NT2/D1 (cell line): Measurements from ENCODE around the gene MED1.

Experiments used
- DNase-seq: peaks from one replicate; pipeline ENCODE4 v3.0.0-alpha.2; 2011; ENCODE audit warnings: low read depth, low spot score
- H3K27me3 ChIP-seq: 2 replicates; pipeline ENCODE4 v1.6.0; 2011; ENCODE audit warnings: mild to moderate bottlenecking; ENCODE audit not compliant: insufficient read length, insufficient read depth
- H3K36me3 ChIP-seq: 2 replicates; pipeline ENCODE4 v1.6.1; 2011; ENCODE audit warnings: mild to moderate bottlenecking, low read length, mixed read lengths; ENCODE audit not compliant: insufficient read depth, insufficient read length
- H3K4me1 ChIP-seq: 2 replicates; pipeline ENCODE4 v1.5.1; 2011; ENCODE audit not compliant: insufficient read depth, insufficient read length
- H3K4me3 ChIP-seq: 2 replicates; pipeline ENCODE4 v1.5.1; 2011; ENCODE audit warnings: low read depth; ENCODE audit not compliant: insufficient read length
- H3K9ac ChIP-seq: 2 replicates; pipeline ENCODE4 v1.6.0; 2011; ENCODE audit warnings: low read depth; ENCODE audit not compliant: insufficient read length
- H3K9me3 ChIP-seq: 2 replicates; pipeline ENCODE4 v1.5.1; 2011; ENCODE audit warnings: mild to moderate bottlenecking, low read length; ENCODE audit not compliant: insufficient read depth
- SUZ12 ChIP-seq: IDR thresholded peaks from 2 replicates; pipeline ENCODE4 v1.6.1; 2011; ENCODE audit not compliant: insufficient read length, insufficient read depth; ENCODE audit errors: extremely low read depth
- YY1 ChIP-seq: IDR thresholded peaks from 2 replicates; pipeline ENCODE4 v1.6.1; 2011; ENCODE audit not compliant: insufficient read length, insufficient read depth
- ZNF274 ChIP-seq: IDR thresholded peaks from 2 replicates; pipeline ENCODE4 v1.6.1; 2011; ENCODE audit warnings: mild to moderate bottlenecking, low read depth, low read length

MED1 gene

DNA sequence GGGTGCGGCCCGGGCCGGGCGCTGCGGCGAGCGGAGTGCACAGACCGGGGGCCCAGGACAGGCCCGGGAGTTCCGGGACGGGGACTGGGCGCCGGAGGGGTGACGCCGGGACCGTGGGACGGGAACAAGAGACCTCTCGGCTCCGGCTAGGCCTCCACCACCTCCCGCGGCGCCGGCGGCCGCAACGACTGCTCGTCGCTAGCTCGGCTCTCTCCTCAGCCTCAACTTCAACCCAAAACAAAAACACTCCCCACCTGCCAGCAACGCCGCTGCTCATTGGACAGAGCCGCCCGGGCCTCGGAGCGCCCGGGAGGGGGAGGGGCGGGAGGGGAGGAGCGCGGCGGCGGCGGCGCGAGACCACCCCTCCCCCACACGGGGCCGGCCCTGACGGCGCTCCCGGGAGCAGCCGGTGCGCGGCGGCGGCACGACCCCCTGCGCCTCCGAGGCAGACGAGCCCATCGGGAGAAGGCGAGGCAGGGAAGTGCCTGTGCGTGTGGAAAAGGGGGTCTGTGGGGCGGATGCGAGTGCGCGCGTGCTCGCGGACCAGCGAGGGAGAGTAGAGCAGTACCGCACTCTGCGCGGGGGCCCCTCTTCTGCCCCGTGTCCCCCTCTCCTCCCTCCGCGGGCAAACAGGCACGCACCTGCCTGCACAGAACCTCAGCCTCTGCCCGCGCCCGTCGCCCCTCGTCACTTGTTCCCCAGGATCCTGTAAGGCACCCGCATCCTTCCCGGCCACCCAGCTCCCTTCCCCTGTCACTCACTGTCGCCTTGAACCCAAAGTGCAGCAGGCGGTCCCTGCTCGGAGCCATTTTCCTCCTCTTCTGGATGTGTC lies 49.4 kb downstream of the MED1 start, which contains the start of gene FBXL20:
Gene FBXL20, minus strand, starts transcription at position 215 of the 832 bp plus-strand sequence. CDS start 224 bp downstream, outside the sequence.
- H3K36me3 ChIP-seq: peaks cover 15% of the 10 kb centered on the region
- peak; percentile 71 for DNase-seq
- TF ChIP-seq YY1 (no peak), ZNF274 (no peak), SUZ12 (no peak)
- peak within 1 kb of the TSS; percentile 92 for H3K9ac ChIP-seq
- peak within 1 kb of the TSS; percentile 92 for H3K4me3 ChIP-seq
- H3K9me3 ChIP-seq: no peaks in the 10 kb centered on the region
- H3K4me1 ChIP-seq: no peaks in the 10 kb centered on the region
- peaks cover 13% of the 10 kb centered on the region for H3K27me3 ChIP-seq

DNA sequence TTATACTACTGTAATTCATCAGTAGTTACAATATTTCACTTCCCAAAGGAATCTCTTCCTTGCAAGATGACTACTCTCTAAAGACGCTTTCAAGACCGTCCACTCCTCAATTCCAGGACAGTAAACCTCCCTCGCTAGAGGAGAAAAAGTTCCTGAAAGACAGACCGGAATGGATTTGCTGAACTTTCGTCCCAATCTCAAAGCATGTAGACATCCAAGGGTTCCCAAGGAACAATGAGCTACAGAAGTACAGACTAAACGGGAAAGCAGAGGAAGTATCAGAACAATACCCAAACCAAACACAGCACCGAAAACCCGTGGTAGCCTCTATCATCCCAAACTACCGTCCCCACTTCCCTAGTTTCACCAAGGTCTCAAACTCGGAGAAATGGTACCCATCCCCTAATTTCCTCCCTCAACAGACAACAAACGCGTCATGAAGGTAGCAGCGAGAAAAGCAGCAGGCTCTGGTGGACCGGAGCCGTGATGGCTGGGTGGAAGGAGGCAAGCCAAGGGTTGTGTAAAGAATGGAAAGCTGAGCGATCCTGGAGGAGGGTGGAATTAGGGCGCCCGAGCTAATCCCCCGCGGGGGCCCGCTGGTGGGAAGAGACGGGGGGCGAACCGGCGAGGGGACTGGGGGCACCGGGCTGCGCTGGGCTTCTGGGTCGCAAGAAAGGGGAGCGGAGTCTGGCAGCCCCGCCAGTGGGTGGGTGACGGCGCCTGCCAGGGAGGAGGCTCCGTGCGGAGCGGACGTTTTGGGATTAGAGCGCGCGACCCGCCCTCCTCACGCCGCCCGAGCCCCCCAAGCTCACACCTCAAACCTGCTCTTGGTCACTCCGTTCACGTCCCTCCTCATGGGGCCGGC lies 50.3 kb downstream of the MED1 start:
- Histone ChIP-seq H3K27me3 (peaks cover 13% of the 10 kb centered on the region), H3K9me3 (no peaks in the 10 kb centered on the region), H3K9ac (peak overlapping the region; percentile 92), H3K4me3 (peak overlapping the region; percentile 92), H3K4me1 (no peaks in the 10 kb centered on the region), H3K36me3 (peaks cover 7% of the 10 kb centered on the region)
- TF ChIP-seq ZNF274 (no peak), YY1 (no peak), SUZ12 (no peak)
- DNase-seq: no peak

DNA sequence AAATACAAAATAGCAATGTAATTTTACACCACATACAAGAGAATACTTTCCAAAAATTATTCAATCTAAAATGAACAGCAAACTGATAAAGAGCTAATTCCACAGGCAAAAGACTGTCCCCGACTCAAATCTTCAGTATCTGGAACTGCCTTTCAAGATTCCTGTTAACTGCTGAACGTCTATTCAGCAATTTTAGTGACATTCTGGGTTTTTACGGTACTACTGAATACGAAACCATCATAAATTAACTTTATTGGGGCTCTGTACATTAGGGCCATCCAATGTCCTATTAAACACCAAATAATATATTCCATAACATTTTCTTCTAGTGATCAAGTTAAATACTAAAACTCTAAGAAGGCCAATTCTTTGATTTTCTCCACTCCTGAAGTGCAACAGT lies 51.3 kb downstream of the MED1 start:
- Histone ChIP-seq H3K9me3 (no peaks in the 10 kb centered on the region), H3K4me3 (no peak overlapping the region), H3K4me1 (no peaks in the 10 kb centered on the region), H3K36me3 (peaks cover under 1% of the 10 kb centered on the region), H3K27me3 (peaks cover 13% of the 10 kb centered on the region), H3K9ac (no peak overlapping the region)
- DNase-seq: no peak
- no peak for TF ChIP-seq YY1
- no peak for TF ChIP-seq ZNF274
- TF ChIP-seq SUZ12: no peak

DNA sequence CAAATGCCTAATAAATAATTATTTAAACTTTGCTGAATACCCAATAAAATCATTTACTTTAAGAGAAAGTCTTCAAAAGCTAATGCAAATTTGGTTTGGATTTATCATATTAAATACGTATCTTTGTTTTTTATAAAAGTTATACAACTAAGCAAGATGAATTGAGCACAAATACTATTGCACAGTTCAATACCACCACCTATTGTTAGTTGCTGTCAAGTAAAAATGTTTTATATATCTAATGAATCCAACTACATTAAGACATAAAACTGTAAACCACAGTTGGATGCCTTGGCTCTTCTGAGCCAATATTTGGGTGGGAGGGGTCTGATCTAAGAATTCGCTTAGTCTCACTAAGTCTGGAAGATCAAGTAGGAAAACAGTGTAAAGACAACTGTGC lies 57.3 kb downstream of the MED1 start:
- Histone ChIP-seq H3K36me3 (no peaks in the 10 kb centered on the region), H3K9me3 (no peaks in the 10 kb centered on the region), H3K9ac (no peak overlapping the region), H3K27me3 (no peaks in the 10 kb centered on the region), H3K4me1 (no peaks in the 10 kb centered on the region), H3K4me3 (no peak overlapping the region)
- DNase-seq: no peak
- TF ChIP-seq SUZ12 (no peak), YY1 (no peak), ZNF274 (no peak)

DNA sequence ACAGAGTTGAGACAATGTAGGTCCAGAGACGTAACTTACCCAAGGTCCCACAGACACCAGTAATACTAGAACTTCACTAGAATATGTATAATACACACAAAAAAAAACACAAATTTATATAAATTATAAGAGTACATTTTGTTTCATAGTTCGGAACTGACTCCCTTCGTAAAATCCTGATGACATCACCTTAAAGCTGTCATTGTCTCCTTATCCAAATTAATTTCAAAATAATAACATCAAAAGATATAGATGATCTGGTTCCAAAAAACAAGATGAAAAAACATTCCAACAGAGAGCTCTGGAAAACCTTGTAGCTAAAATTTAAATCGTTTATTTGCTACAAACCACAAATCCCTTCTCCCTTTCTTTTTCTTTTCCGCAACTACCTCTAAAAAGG lies 59.6 kb downstream of the MED1 start:
- no peak for DNase-seq
- TF ChIP-seq YY1 (no peak), SUZ12 (no peak), ZNF274 (no peak)
- Histone ChIP-seq H3K27me3 (no peaks in the 10 kb centered on the region), H3K9ac (no peak overlapping the region), H3K36me3 (no peaks in the 10 kb centered on the region), H3K4me3 (no peak overlapping the region), H3K9me3 (no peaks in the 10 kb centered on the region), H3K4me1 (no peaks in the 10 kb centered on the region)

DNA sequence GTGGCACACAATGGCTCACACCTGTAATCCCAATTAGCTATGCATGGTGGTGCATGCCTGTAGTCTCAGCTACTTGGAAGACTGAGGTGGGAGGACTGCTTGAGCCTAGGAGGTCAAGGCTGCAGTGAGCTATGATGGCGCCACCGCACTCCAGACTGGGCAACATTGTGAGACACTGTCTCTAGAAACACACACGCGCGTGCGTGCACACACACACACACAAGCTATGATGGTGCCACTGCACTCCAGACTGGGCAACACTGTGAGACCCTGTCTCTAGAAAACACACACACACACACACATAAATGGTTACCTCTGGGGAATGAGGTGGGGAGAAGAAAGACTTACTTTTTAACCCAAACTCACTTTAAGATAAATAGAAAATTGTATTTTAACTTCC lies 66.0 kb downstream of the MED1 start:
- Histone ChIP-seq H3K9ac (no peak overlapping the region), H3K4me1 (no peaks in the 10 kb centered on the region), H3K4me3 (no peak overlapping the region), H3K27me3 (no peaks in the 10 kb centered on the region), H3K9me3 (no peaks in the 10 kb centered on the region), H3K36me3 (no peaks in the 10 kb centered on the region)
- no peak for DNase-seq
- no peak for TF ChIP-seq SUZ12
- TF ChIP-seq ZNF274: no peak
- no peak for TF ChIP-seq YY1

DNA sequence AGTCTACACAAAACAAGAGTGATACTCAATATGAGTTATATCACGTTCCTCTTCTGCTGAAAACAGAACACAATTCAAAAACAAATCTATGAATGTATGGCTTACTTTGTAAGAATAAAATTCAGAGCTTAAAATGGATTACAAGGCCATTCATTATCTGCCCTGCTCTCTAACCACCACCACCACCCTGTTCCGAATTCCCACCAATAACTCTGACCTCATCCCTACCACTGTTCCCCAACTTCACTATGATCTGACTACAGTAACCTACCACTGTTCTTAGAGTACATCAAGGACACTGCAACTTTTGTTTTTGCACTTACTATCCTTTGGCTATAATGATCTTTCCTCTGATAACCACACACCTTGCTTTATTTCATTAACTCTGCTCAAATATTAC lies 70.9 kb downstream of the MED1 start:
- no peak for TF ChIP-seq ZNF274
- no peak for TF ChIP-seq YY1
- no peak for TF ChIP-seq SUZ12
- H3K9me3 ChIP-seq: no peaks in the 10 kb centered on the region
- H3K4me3 ChIP-seq: no peak overlapping the region
- no peak overlapping the region for H3K9ac ChIP-seq
- peaks cover 5% of the 10 kb centered on the region for H3K4me1 ChIP-seq
- H3K36me3 ChIP-seq: no peaks in the 10 kb centered on the region
- no peak for DNase-seq
- H3K27me3 ChIP-seq: no peaks in the 10 kb centered on the region
